ENCODE data around the gene ASTN1. TPM values are rescaled to one million over a fixed set of nuclear protein-coding genes. Genes with fewer than 3 reads are reported as not detected.

ASTN1 gene
- total and polyA plus RNA-seq, 2 experiments from 2014 or later = 1.1 TPM; not detected in 1

DNA sequence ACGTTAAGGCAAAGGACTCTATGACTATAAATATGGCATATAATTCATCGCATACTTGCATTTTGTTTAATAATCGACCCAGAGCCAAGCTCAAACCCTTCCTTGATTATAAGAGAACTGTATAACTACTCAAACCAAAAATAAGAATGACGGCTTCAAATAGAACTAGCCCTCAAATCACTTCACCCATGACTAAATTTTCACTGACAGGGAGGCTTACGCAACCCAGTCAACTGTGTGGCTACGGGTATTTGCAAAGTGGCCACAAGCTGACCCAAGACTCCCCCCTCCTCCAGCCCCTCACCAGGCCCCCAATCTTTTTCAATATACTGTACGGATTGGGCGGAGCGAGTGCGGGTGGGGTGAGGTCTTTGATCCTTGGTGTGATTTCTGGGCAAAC lies 268.3 kb downstream of the ASTN1 start:
- Histone ChIP-seq H3K4me1 (ENCODE audit: insufficient read depth) (no peaks in the 10 kb centered on the region), H3K4me2 (no peak overlapping the region), H3K9me2 (replicated peaks; ENCODE audit: insufficient read depth) (no peaks in the 10 kb centered on the region), H3K36me3 (replicated peaks; ENCODE audit: insufficient read depth, low read depth) (no peaks in the 10 kb centered on the region), H3K79me2 (no peaks in the 10 kb centered on the region), H3K9me3 (ENCODE audit: low read depth) (no peaks in the 10 kb centered on the region), H3K27me3 (peaks cover 35% of the 10 kb centered on the region), H2AFZ (no peak overlapping the region), H3K27ac (no peak overlapping the region), H3K4me3 (no peak overlapping the region), H4K20me1 (ENCODE audit: insufficient read depth, poor library complexity, severe bottlenecking) (no peaks in the 10 kb centered on the region)
- whole genome bisulfite sequencing (ENCODE audit: low lambda C conversion rate, missing lambda C conversion rate) = 73% methylated on average over 10 of the region's 10 CpGs
- TF ChIP-seq, protein P1, sequence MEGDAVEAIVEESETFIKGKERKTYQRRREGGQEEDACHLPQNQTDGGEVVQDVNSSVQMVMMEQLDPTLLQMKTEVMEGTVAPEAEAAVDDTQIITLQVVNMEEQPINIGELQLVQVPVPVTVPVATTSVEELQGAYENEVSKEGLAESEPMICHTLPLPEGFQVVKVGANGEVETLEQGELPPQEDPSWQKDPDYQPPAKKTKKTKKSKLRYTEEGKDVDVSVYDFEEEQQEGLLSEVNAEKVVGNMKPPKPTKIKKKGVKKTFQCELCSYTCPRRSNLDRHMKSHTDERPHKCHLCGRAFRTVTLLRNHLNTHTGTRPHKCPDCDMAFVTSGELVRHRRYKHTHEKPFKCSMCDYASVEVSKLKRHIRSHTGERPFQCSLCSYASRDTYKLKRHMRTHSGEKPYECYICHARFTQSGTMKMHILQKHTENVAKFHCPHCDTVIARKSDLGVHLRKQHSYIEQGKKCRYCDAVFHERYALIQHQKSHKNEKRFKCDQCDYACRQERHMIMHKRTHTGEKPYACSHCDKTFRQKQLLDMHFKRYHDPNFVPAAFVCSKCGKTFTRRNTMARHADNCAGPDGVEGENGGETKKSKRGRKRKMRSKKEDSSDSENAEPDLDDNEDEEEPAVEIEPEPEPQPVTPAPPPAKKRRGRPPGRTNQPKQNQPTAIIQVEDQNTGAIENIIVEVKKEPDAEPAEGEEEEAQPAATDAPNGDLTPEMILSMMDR (IDR thresholded peaks at IDR 0.05; ENCODE audit: poor library complexity) = no peak
- no peak for DNase-seq (ENCODE audit: low spot score)

DNA sequence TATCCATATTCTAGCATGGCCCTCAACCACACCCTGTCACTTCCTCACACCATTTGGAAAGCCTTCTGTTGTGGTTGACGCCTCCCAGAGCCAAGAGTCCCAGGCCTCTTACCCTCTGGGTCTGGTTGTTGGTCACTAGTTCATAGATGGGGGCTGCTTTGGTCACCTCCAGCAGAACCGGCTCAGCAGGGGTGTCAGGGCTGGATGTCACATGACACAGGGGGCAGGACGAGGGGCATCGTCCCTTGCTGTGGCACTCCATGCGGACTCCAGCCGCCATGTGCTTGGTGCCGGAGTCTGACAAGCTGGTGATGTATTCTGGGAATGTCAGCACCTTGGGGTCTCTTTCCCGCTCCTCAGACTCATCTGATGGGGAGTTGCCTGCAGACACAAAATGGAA lies 270.1 kb downstream of the ASTN1 start:
- DNase-seq (ENCODE audit: low spot score) = no peak
- H3K4me3 ChIP-seq = no peak overlapping the region
- H2AFZ ChIP-seq = no peak overlapping the region
- no peaks in the 10 kb centered on the region for H3K36me3 ChIP-seq (replicated peaks; ENCODE audit: insufficient read depth, low read depth)
- peaks cover 33% of the 10 kb centered on the region for H3K27me3 ChIP-seq
- H3K79me2 ChIP-seq = no peaks in the 10 kb centered on the region
- H3K9me2 ChIP-seq (replicated peaks; ENCODE audit: insufficient read depth) = no peaks in the 10 kb centered on the region
- H3K4me2 ChIP-seq = no peak overlapping the region
- H3K9me3 ChIP-seq (ENCODE audit: low read depth) = no peaks in the 10 kb centered on the region
- H3K27ac ChIP-seq = no peak overlapping the region
- H4K20me1 ChIP-seq (ENCODE audit: insufficient read depth, poor library complexity, severe bottlenecking) = no peaks in the 10 kb centered on the region
- TF ChIP-seq EZH2 (IDR thresholded peaks at IDR 0.05; ENCODE audit: borderline replicate concordance) (no peak), EZH2phosphoT487 (IDR thresholded peaks at IDR 0.05; ENCODE audit: low read depth, severe bottlenecking, unreplicated experiment) (no peak)
- TF ChIP-seq, protein P1 (IDR thresholded peaks at IDR 0.05; ENCODE audit: poor library complexity) = no peak
- no peaks in the 10 kb centered on the region for H3K4me1 ChIP-seq (ENCODE audit: insufficient read depth)
- WGBS (ENCODE audit: low lambda C conversion rate, missing lambda C conversion rate) = 85% methylated on average over 8 of the region's 8 CpGs

DNA sequence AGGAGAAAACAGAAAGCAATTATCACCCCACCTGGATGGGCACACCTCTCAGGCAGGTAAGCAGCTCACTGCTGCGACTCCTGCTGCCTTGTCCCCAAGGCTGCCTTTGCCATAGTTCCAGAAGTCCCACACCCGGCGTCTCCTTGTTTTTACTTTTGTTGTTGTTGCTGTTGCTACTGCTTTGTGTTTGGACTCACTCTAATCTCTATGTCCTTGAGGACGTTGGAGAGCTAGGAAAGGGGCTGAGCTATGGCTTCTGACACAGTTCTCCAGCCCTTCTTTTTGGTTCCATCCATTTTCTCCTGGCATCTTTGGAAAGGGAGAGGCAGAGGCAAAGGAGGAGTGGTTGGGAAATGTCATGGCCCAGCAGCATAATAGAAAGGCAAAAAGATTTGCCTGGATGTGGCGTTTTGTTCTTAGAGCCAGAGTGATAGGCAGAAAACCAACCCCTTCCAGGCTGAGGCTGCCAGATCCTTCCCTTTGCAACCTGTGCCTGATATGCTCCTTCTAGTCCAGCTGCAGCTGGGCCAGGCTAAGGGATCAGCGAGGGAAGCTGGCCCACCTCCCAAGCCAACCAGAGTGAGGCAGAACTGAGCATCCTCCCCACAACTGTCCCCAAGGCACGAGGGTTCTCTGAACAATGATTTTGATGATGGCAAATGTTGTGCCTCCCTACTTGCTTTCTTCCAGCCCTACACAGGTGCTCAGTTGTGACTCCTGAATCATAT lies 270.7 kb downstream of the ASTN1 start:
- Histone ChIP-seq H3K4me3 (no peak overlapping the region), H3K79me2 (no peaks in the 10 kb centered on the region), H3K9me2 (replicated peaks; ENCODE audit: insufficient read depth) (no peaks in the 10 kb centered on the region), H3K4me1 (ENCODE audit: insufficient read depth) (no peaks in the 10 kb centered on the region), H3K27me3 (peaks cover 36% of the 10 kb centered on the region), H3K4me2 (no peak overlapping the region), H3K36me3 (replicated peaks; ENCODE audit: insufficient read depth, low read depth) (no peaks in the 10 kb centered on the region), H3K27ac (no peak overlapping the region), H4K20me1 (ENCODE audit: insufficient read depth, poor library complexity, severe bottlenecking) (no peaks in the 10 kb centered on the region), H2AFZ (no peak overlapping the region), H3K9me3 (ENCODE audit: low read depth) (no peaks in the 10 kb centered on the region)
- TF ChIP-seq EZH2 (IDR thresholded peaks at IDR 0.05; ENCODE audit: borderline replicate concordance) (no peak), EZH2phosphoT487 (IDR thresholded peaks at IDR 0.05; ENCODE audit: low read depth, severe bottlenecking, unreplicated experiment) (no peak)
- 61% methylated on average over 7 of the region's 7 CpGs for WGBS (ENCODE audit: low lambda C conversion rate, missing lambda C conversion rate)
- no peak for DNase-seq (ENCODE audit: low spot score)

DNA sequence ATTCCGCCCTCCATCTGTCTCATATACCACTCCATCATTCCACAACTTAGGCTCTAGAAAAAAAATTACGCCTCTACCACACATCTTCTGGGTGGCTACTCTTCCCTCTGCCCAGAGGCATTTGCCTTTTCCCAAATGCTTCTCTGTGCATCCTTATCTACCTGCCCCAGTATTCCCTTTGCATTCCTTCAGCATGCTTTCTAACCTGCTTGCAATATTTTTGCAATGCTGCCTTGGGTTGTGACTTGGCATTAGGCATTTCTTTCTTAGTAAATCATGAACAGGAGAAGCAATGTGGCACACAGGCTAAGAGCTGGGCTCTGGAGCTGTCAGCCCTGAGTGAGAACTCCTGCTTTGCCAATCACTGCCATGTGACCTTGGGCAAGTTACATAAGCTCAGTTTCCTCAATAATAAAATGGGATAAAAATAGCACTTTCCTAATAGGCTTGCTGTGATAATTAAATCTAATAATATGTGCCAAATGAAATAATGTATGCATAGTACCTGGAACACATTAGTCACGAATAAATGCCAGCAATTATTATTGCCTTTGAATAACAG lies 276.0 kb downstream of the ASTN1 start:
- H3K27ac ChIP-seq = no peak overlapping the region
- no peaks in the 10 kb centered on the region for H4K20me1 ChIP-seq (ENCODE audit: insufficient read depth, poor library complexity, severe bottlenecking)
- peaks cover 33% of the 10 kb centered on the region for H3K27me3 ChIP-seq
- H3K4me1 ChIP-seq (ENCODE audit: insufficient read depth) = no peaks in the 10 kb centered on the region
- H3K79me2 ChIP-seq = no peaks in the 10 kb centered on the region
- TF ChIP-seq EZH2 (IDR thresholded peaks at IDR 0.05; ENCODE audit: borderline replicate concordance) (no peak), EZH2phosphoT487 (IDR thresholded peaks at IDR 0.05; ENCODE audit: low read depth, severe bottlenecking, unreplicated experiment) (no peak)
- TF ChIP-seq, protein P1 (IDR thresholded peaks at IDR 0.05; ENCODE audit: poor library complexity) = no peak
- 83% methylated on average over 3 of the region's 3 CpGs for WGBS (ENCODE audit: low lambda C conversion rate, missing lambda C conversion rate)
- no peak for DNase-seq (ENCODE audit: low spot score)
- no peaks in the 10 kb centered on the region for H3K9me2 ChIP-seq (replicated peaks; ENCODE audit: insufficient read depth)
- no peak overlapping the region for H3K4me3 ChIP-seq
- H3K9me3 ChIP-seq (ENCODE audit: low read depth) = no peaks in the 10 kb centered on the region
- no peaks in the 10 kb centered on the region for H3K36me3 ChIP-seq (replicated peaks; ENCODE audit: insufficient read depth, low read depth)
- H3K4me2 ChIP-seq = no peak overlapping the region
- H2AFZ ChIP-seq = no peak overlapping the region
